ENCODE data around the gene PXT1.

PXT1 gene

DNA sequence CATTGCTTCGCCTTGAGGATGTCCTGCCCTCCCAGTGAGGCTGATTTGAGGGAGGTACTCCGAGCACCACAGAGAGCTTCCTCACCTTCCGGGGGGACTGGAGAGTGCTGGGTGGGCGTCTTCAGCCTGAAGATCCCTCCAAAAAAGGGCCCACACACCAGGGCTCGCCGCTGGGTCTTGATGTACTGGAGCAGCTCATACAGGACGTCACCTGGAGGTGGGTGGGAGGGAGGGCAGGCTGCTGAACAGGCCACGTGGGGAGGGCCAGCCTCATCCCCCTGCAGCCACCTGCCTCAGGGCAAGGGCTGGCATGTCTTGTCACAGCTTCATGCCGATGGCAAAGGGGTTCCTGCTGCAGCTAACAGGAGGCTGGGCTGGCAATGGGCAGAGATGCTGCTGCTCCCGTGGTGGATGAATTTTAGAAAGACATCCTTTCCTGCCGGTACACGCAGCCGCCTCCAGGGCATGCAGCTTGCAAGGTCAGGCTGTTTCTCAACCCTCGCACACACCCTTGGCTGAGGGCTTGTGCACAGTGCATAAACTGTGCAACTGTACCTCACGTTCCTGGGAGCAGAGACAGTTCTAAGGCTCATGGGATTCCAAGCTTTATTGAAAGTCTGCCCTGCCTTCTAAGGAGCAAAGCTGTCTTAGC, 69.2 kb downstream of the PXT1 start:
- TF ChIP-seq, protein P1, sequence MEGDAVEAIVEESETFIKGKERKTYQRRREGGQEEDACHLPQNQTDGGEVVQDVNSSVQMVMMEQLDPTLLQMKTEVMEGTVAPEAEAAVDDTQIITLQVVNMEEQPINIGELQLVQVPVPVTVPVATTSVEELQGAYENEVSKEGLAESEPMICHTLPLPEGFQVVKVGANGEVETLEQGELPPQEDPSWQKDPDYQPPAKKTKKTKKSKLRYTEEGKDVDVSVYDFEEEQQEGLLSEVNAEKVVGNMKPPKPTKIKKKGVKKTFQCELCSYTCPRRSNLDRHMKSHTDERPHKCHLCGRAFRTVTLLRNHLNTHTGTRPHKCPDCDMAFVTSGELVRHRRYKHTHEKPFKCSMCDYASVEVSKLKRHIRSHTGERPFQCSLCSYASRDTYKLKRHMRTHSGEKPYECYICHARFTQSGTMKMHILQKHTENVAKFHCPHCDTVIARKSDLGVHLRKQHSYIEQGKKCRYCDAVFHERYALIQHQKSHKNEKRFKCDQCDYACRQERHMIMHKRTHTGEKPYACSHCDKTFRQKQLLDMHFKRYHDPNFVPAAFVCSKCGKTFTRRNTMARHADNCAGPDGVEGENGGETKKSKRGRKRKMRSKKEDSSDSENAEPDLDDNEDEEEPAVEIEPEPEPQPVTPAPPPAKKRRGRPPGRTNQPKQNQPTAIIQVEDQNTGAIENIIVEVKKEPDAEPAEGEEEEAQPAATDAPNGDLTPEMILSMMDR (IDR thresholded peaks at IDR 0.05; ENCODE audit: low read depth, low read length, missing control alignments) = no peak
- DNase-seq (ENCODE audit: extremely low read depth, low read depth) = no peak
- no peak overlapping the region for H3K4me3 ChIP-seq (replicated peaks; ENCODE audit: low read depth, low read length)

DNA sequence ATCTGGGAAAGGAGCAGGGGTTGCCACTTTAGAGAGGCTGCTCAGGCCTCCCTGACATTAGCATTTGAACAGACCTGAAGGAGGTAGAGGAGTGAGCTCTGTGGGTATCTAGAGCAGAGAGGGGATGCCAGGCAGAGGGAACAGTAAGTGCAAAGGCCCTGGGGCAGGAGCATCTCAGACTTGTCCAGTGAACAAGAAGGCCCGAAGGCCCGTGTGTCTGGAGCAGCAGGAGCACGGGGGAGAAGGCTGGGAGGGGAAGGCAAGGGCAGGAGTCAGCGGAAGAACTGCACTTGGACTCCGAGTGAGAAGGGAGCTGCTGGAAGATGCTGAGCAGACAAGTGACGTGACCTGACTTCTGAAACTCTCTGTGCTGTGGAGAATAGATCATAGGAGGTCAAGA, 70.6 kb downstream of the PXT1 start:
- no peak overlapping the region for H3K4me3 ChIP-seq (replicated peaks; ENCODE audit: low read depth, low read length)
- TF ChIP-seq, protein P1 (IDR thresholded peaks at IDR 0.05; ENCODE audit: low read depth, low read length, missing control alignments) = no peak
- DNase-seq (ENCODE audit: extremely low read depth, low read depth) = no peak

DNA sequence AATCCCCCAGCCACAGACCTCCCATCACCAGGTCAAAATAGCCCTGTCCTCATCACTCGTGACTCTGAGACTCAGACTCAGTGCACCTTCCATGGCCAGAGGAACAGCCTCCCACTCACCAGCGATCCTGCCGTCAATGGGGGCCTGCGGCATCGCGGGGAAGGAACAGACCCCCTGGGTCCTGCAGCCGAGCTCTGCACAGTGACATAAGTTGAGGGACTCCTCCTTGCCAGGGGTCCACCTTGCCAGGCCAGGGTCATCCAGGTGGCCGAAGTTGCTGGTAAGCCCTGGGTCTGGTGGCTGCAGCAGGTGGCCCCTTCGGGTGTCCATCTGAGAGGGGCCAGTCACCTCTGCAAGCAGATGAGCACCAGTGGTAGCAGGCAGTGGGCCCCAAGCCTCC, 71.4 kb downstream of the PXT1 start:
- DNase-seq (ENCODE audit: extremely low read depth, low read depth) = no peak
- H3K4me3 ChIP-seq (replicated peaks; ENCODE audit: low read depth, low read length) = no peak overlapping the region
- TF ChIP-seq, protein P1 (IDR thresholded peaks at IDR 0.05; ENCODE audit: low read depth, low read length, missing control alignments) = no peak

DNA sequence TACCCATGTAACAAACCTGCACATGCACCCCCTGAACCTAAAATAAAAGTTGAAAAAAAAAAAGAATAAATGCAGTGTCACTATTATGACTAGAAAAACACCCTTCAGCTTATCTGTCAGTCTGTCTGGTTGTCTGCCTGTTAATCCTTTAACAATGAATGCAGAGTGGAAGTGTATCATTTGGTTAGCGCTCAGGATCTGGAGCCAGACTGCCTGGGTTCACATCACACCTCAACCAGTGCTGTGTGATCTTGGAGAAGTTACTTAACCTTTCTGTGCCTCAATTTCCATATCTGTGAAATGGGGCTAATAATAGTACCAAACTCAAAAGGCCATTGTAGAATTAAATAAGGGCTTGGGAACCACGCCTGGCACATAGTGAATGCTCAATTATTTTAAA, 72.0 kb downstream of the PXT1 start:
- DNase-seq (ENCODE audit: extremely low read depth, low read depth) = no peak
- H3K4me3 ChIP-seq (replicated peaks; ENCODE audit: low read depth, low read length) = no peak overlapping the region
- TF ChIP-seq, protein P1 (IDR thresholded peaks at IDR 0.05; ENCODE audit: low read depth, low read length, missing control alignments) = no peak

DNA sequence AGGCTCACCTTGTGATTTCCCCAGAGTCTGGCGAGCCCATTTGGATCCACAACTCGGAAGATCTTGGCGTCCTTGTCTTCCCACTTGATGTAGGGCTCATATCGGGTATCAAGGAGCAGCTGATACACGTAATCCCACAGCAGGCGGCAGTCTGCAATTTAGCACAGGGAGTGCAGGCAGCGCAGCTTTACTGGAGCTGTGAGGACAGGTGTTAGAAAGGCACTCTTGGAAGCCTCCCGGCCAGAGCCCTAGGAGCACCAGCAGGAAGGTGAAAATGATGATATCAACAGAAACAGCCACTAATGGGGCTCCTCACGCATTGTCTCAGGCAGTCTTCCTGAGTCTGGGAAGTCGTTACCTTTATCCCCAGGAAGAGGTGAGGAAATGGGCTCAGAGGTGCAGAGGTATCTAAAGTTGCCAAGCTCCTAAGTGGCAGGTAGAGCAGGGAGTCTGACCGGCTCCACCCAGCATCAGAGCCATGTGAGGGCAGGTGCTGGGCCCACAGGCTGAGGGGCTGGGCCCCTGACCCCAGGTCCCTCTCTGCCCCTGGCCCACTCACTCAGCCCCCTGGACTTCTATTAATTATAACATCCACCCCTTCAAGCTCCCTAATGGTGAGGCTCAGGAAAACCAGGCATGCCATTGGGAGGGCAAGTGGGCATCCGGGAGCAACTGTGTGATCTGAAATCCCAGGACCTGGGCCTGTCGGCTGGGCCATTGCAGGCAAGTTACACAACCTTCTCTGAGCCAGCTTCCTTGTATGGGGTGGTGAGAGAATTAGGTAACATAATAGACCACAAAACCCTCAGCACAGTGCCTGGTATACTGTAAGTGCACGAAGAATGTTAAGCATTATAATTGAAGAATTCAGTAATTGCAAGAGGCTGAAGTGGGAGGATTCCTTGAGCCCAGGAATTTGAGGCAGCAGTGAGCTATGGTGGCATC, 73.5 kb downstream of the PXT1 start:
- DNase-seq (ENCODE audit: extremely low read depth, low read depth) = no peak
- TF ChIP-seq, protein P1 (IDR thresholded peaks at IDR 0.05; ENCODE audit: low read depth, low read length, missing control alignments) = no peak
- H3K4me3 ChIP-seq (replicated peaks; ENCODE audit: low read depth, low read length) = no peak overlapping the region

DNA sequence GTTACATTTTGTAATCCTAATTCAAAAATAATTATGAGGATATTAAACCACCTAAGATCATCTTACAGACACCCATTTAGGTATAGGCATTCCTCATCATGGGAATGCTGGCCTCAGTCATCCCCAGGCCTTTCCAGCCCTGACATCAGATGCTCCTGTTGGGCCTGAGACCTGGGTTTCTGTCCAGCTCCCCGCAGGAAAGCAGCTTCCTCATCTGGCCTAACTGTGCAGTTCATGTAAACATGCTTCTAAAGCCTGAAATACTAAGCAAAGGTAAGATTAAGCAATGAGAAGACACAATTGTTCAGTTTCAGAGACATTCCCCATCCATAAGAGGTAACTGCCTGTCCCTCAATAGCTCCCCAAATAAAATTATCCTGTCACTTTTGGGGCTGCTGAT, 74.2 kb downstream of the PXT1 start:
- no peak for DNase-seq (ENCODE audit: extremely low read depth, low read depth)
- TF ChIP-seq, protein P1 (IDR thresholded peaks at IDR 0.05; ENCODE audit: low read depth, low read length, missing control alignments) = no peak
- H3K4me3 ChIP-seq (replicated peaks; ENCODE audit: low read depth, low read length) = no peak overlapping the region
